Peyer's patch (tissue), 4 donors: ENCODE measurements around the gene RAPGEF5.

Source experiments
- POLR2A ChIP-seq, 2 donors: fragments of 450-650 bp; IDR thresholded peaks; one replicate each; pipeline ENCODE4 v1.5.1; 2017; ENCODE audit warnings: antibody characterized with exemption in 2 of 2, mild to moderate bottlenecking in 2 of 2, moderate library complexity in 2 of 2
- TF ChIP-seq, protein P1 (sequence below), 6 experiments: fragments of 450-650 bp in 4 of 6; fragments of 200-600 bp in 2 of 6; sonication (generic) in 1 of 6; IDR thresholded peaks; one replicate each; pipeline ENCODE4 v1.5.1; 2017 to 2019; ENCODE audit warnings: antibody characterized with exemption in 6 of 6, mild to moderate bottlenecking in 3 of 6, moderate library complexity in 1 of 6

DNA sequence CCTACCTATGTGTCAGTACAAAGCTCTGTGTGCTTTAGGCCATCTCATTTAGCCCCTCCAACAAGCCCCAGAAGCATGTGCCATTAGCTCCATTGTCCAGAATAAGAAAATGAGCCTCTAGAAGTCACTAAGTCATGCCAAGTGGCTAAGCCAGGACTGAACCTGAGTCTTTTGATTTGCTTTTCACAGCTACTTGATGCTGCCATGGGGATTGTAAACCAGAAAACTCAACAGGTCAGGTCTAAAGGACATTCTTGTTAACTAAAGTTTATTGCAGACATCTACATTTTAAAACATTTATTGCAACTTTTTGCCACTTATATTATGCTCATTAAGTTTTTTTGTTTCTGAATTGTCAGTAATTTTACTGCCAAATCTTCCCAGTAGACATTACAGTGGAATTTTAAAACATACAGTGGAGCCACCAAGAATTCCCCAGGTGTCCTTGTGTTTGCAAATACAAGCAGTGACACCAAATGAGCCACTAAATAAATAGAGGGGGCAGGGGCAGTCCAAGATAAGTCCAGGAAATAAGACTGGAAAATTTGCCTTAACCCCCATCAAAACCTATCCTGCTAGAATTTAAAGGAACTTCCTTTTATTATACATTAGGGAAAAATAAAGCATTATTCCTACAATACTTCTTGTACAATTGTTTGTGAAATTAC lies 115.9 kb downstream of the RAPGEF5 start:
- TF ChIP-seq, protein P1, sequence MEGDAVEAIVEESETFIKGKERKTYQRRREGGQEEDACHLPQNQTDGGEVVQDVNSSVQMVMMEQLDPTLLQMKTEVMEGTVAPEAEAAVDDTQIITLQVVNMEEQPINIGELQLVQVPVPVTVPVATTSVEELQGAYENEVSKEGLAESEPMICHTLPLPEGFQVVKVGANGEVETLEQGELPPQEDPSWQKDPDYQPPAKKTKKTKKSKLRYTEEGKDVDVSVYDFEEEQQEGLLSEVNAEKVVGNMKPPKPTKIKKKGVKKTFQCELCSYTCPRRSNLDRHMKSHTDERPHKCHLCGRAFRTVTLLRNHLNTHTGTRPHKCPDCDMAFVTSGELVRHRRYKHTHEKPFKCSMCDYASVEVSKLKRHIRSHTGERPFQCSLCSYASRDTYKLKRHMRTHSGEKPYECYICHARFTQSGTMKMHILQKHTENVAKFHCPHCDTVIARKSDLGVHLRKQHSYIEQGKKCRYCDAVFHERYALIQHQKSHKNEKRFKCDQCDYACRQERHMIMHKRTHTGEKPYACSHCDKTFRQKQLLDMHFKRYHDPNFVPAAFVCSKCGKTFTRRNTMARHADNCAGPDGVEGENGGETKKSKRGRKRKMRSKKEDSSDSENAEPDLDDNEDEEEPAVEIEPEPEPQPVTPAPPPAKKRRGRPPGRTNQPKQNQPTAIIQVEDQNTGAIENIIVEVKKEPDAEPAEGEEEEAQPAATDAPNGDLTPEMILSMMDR (IDR thresholded peaks at IDR 0.05), result no peak
- TF ChIP-seq POLR2A (IDR thresholded peaks at IDR 0.05), result no peak
